HepG2 (cell line): ENCODE data around the gene PKP1. TPM values are rescaled to one million over a fixed set of nuclear protein-coding genes. Genes with fewer than 3 reads are reported as not detected.

ENCODE experiments used
- ATAC-seq: fragments of 200-7000 bp; cut with Tn5 transposase; 3 replicates; pipeline ENCODE4 v1.9.1; 2020; ENCODE audit warnings: mild to moderate bottlenecking, moderate library complexity
- BruUV-seq: library from RNA; stranded (reverse); fragments of 400-500 nt; replicated peaks from 2 replicates; lab custom pipeline; 2021; lab: Mats Ljungman, UMichigan
- CTCF ChIA-PET: fragments of 300-600 bp; formaldehyde crosslinking; extraction: SDS; loops from one replicate; lab custom pipeline; 2021; ENCODE audit warnings: low total read pairs, inconsistent platforms, low intra/inter-chr PET ratio; lab: Yijun Ruan, JAX
- POLR2A ChIA-PET: fragments of 350-600 bp; sonication (Branson Sonifier 250); formaldehyde crosslinking; loops from one replicate; lab custom pipeline; 2020; ENCODE audit warnings: antibody characterized with exemption, inconsistent platforms; lab: Yijun Ruan, JAX
- DNase-seq: peaks from one replicate; pipeline ENCODE4 v3.0.0-alpha.2; 2015; ENCODE audit warnings: low spot score
- FAIRE-seq: peaks from 3 replicates; lab custom pipeline; 2011; peaks lifted over from hg19 to GRCh38; lab: Jason Lieb, UNC
- H2AFZ ChIP-seq: one replicate; pipeline ENCODE4 v1.6.1; 2011; ENCODE audit warnings: low read length, inconsistent platforms
- H3K27ac ChIP-seq: fragments of 300-600 bp; 3 replicates; pipeline ENCODE4 v1.8.0; 2011; ENCODE audit warnings: mixed run types, mild to moderate bottlenecking, mixed read lengths, low read length, inconsistent platforms; ENCODE audit not compliant: insufficient read depth; ENCODE audit errors: extremely low read length
- H3K27me3 ChIP-seq, 2 experiments: fragments of 200-600 bp in 1 of 2; 2 replicates in 1 of 2; 3 replicates in 1 of 2; pipeline versions ENCODE4 v1.6.0 to v1.8.0; 2011; ENCODE audit warnings: low read length in 2 of 2, mild to moderate bottlenecking in 2 of 2, moderate library complexity in 2 of 2, inconsistent platforms in 1 of 2; ENCODE audit not compliant: insufficient read depth in 2 of 2, control insufficient read depth in 1 of 2
- H3K36me3 ChIP-seq, 2 experiments: fragments of 200-600 bp in 1 of 2; replicated peaks in 1 of 2; 2 replicates in 1 of 2; 3 replicates in 1 of 2; pipeline versions ENCODE4 v1.5.1 to v1.8.0; 2011; ENCODE audit warnings: low read length in 2 of 2, inconsistent platforms in 1 of 2; ENCODE audit not compliant: insufficient read depth in 2 of 2, control insufficient read depth in 1 of 2
- H3K4me1 ChIP-seq: 2 replicates; pipeline ENCODE4 v1.5.1; 2012; ENCODE audit warnings: low read length, inconsistent platforms; ENCODE audit not compliant: insufficient read depth
- H3K4me2 ChIP-seq: 2 replicates; pipeline ENCODE4 v1.6.0; 2011; ENCODE audit warnings: low read depth, low read length, inconsistent platforms
- H3K4me3 ChIP-seq, 3 experiments: fragments of 200-600 bp in 1 of 3; sonication (generic), shearing (Covaris generic) in 1 of 3; replicated peaks in 1 of 3; 2 replicates each; pipeline ENCODE4 v1.5.1; 2011 to 2016; ENCODE audit warnings: low read length in 3 of 3, inconsistent platforms in 2 of 3, low read depth in 2 of 3, mild to moderate bottlenecking in 2 of 3, control low read depth in 1 of 3, mixed read lengths in 1 of 3; ENCODE audit not compliant: insufficient read depth in 1 of 3
- H3K79me2 ChIP-seq: one replicate; pipeline ENCODE4 v1.6.1; 2011; ENCODE audit warnings: low read length, inconsistent platforms; ENCODE audit not compliant: insufficient read depth
- H3K9ac ChIP-seq: 2 replicates; pipeline ENCODE4 v1.6.0; 2011; ENCODE audit warnings: mild to moderate bottlenecking, low read depth, low read length, inconsistent platforms; ENCODE audit not compliant: insufficient read depth
- H3K9me3 ChIP-seq: 2 replicates; pipeline ENCODE4 v1.5.1; 2012; ENCODE audit warnings: mild to moderate bottlenecking, low read length
- H4K20me1 ChIP-seq: 2 replicates; pipeline ENCODE4 v1.6.0; 2011; ENCODE audit warnings: inconsistent platforms, mild to moderate bottlenecking, low read length, moderate library complexity; ENCODE audit not compliant: insufficient read depth
- CENPBD1 ChIP-seq: sonication (generic); formaldehyde crosslinking; IDR thresholded peaks from 2 replicates; pipeline ENCODE4 v1.8.0; 2022; ENCODE audit warnings: missing genetic modification reagents, low read depth, mild to moderate bottlenecking, borderline replicate concordance
- HIVEP1 ChIP-seq: sonication (generic); formaldehyde crosslinking; IDR thresholded peaks from 2 replicates; pipeline ENCODE4 v1.4.0; 2020; ENCODE audit warnings: mild to moderate bottlenecking, missing genetic modification reagents
- MTERF4 ChIP-seq: sonication (generic); formaldehyde crosslinking; IDR thresholded peaks from 2 replicates; pipeline ENCODE4 v1.8.0; 2023; ENCODE audit warnings: mild to moderate bottlenecking, missing genetic modification reagents
- PHF5A ChIP-seq: IDR thresholded peaks from one replicate; pipeline ENCODE4 v1.6.1; 2018; ENCODE audit warnings: low read depth, missing genetic modification reagents; ENCODE audit not compliant: unreplicated experiment
- SOX13 ChIP-seq, 3 experiments: fragments of 450-650 bp in 1 of 3; sonication (generic) in 1 of 3; formaldehyde crosslinking in 1 of 3; IDR thresholded peaks in 2 of 3; conservative IDR thresholded peaks in 1 of 3; 2 replicates each; pipeline versions ENCODE4 v1.5.0 to v1.6.1; 2016 to 2020; ENCODE audit warnings: antibody characterized with exemption in 1 of 3, mild to moderate bottlenecking in 1 of 3, missing compliant biosample characterization in 1 of 3, missing genetic modification reagents in 1 of 3, moderate library complexity in 1 of 3
- U2AF1 ChIP-seq: fragments of 200-400 bp; formaldehyde crosslinking; optimal IDR thresholded peaks from 2 replicates; pipeline ENCODE3; 2017; ENCODE audit warnings: mild to moderate bottlenecking, low read depth, low read length
- ZNF318 ChIP-seq: sonication (generic); formaldehyde crosslinking; IDR thresholded peaks from 2 replicates; pipeline ENCODE4 v1.4.0; 2020; ENCODE audit warnings: mild to moderate bottlenecking, missing genetic modification reagents
- ZNF776 ChIP-seq: sonication (generic); formaldehyde crosslinking; IDR thresholded peaks from 2 replicates; pipeline ENCODE4 v1.4.0; 2020; ENCODE audit warnings: mild to moderate bottlenecking, missing genetic modification reagents
- WGBS: methylation state at CpG from one replicate; pipeline ENCODE4 v1.1.6; 2017; ENCODE audit warnings: low lambda C conversion rate; 5-methylcytosine and 5-hydroxymethylcytosine counted together
- in situ Hi-C: cut with HindIII; loops from 2 replicates; pipeline ENCODE4 v1.10.0; 2017; ENCODE audit warnings: low pct_unique_long_range_greater_than_20kb; ENCODE audit not compliant: extremely low pct_ligation_motif_present
- intact Hi-C: fragments of 100-400 bp; cut with micrococcal nuclease; formaldehyde crosslinking; loops from one replicate; pipeline ENCODE4 v1.10.0; 2022; ENCODE audit not compliant: unreplicated experiment
- polyA plus RNA-seq, 8 experiments: library from polyadenylated mRNA; depleted of rRNA in 3 of 8; stranded (reverse) in 7 of 8; unstranded in 1 of 8; fragments of >200 nt; fragmentation: Illumina TruSeq in 4 of 8; extraction: Trizol in 4 of 8; gene quantifications; 2 replicates each; pipeline versions ENCODE4 v1.2.1 to v1.2.3, GENCODE V29; 2011 to 2016; ENCODE audit warnings: low read depth in 4 of 8, missing spikeins in 1 of 8, mixed read lengths in 1 of 8; ENCODE audit not compliant: insufficient read depth in 1 of 8
- total RNA-seq, 5 experiments: library from RNA; depleted of rRNA; stranded (reverse); fragments of >200 nt; fragmentation: Illumina TruSeq; extraction: Trizol; gene quantifications; 2 replicates each; pipeline ENCODE4 v1.2.3, GENCODE V29; 2016; ENCODE audit warnings: low read depth in 1 of 5

The PKP1 gene
- total and polyA plus RNA-seq, 2 of the 13 experiments (the other 11 are each of a cell fraction or from before 2014, with no cell fraction given), result not detected

- TF ChIP-seq MTERF4 (CRISPR knock-in tag), result no peak
Measured at GRCh38 chr1:201274616-201275252, 8.6 kb upstream of the PKP1 start (continued).

GRCh38 chr1:201275253-201275666, 8.0 kb upstream of the PKP1 start:
- Histone ChIP-seq H4K20me1 (no peaks in the 10 kb centered on the region), H2AFZ (no peak overlapping the region), H3K4me2 (no peak overlapping the region), H3K27ac (no peak overlapping the region), H3K27me3 (peaks cover 2 to 42% of the 10 kb centered on the region in 2 experiments; a peak in 2 of 5 replicates), H3K36me3 (no peaks in the 10 kb centered on the region), H3K9ac (no peak overlapping the region), H3K79me2 (no peaks in the 10 kb centered on the region), H3K4me1 (no peaks in the 10 kb centered on the region), H3K9me3 (no peaks in the 10 kb centered on the region), H3K4me3 (no peak overlapping the region)
- CTCF ChIA-PET, result no interaction called here
- ATAC-seq, result no peak
- 34% methylated on average over 9 of the region's 15 CpGs for WGBS
- BruUV-seq, result no TSS peak
- POLR2A ChIA-PET, result no interaction called here
- in situ Hi-C loops (no loop called here), intact Hi-C loops (no loop called here)
- FAIRE-seq, result no peak
- no peak for DNase-seq
- TF ChIP-seq SOX13 (IDR thresholded peaks at IDR 0.05), result no peak
- TF ChIP-seq SOX13 (CRISPR knock-in tag; conservative IDR thresholded peaks at IDR 0.05 in 1 of 2, IDR thresholded peaks at IDR 0.05 in 1 of 2), result no peak
- no peak for TF ChIP-seq PHF5A
- no peak for TF ChIP-seq HIVEP1 (CRISPR knock-in tag)
- TF ChIP-seq CENPBD1 (CRISPR knock-in tag), result no peak
- no peak for TF ChIP-seq U2AF1
- TF ChIP-seq ZNF318 (CRISPR knock-in tag), result no peak
- no peak for TF ChIP-seq ZNF776
